ENCODE data around the gene RGS19.

RGS19 gene

GRCh38 chr20:64077876-64078551 lies 1.3 kb downstream of the RGS19 start:
- peak in 1 of 2 donors; percentile 37 for DNase-seq (ENCODE audit: extremely low read depth in 1 of 2, low read depth in 1 of 2)

GRCh38 chr20:64077541-64077875 lies 1.8 kb downstream of the RGS19 start:
- DNase-seq (ENCODE audit: extremely low read depth in 1 of 2, low read depth in 1 of 2) = no peak

- no peak for DNase-seq (ENCODE audit: extremely low read depth in 1 of 2, low read depth in 1 of 2)
These were observed 2.2 kb downstream of the RGS19 start for GRCh38 chr20:64077094-64077493.

GRCh38 chr20:64076061-64076997 lies 3.0 kb downstream of the RGS19 start:
- no peak for DNase-seq (ENCODE audit: extremely low read depth in 1 of 2, low read depth in 1 of 2)

- DNase-seq (ENCODE audit: extremely low read depth in 1 of 2, low read depth in 1 of 2) = no peak
These were observed 3.8 kb downstream of the RGS19 start for GRCh38 chr20:64075556-64075955.

GRCh38 chr20:64074963-64075362 lies 4.4 kb downstream of the RGS19 start:
- no peak for DNase-seq (ENCODE audit: extremely low read depth in 1 of 2, low read depth in 1 of 2)

- no peak for DNase-seq (ENCODE audit: extremely low read depth in 1 of 2, low read depth in 1 of 2)
These were observed 5.0 kb downstream of the RGS19 start for GRCh38 chr20:64074184-64074789.

GRCh38 chr20:64073476-64074183 lies 5.7 kb downstream of the RGS19 start:
- no peak for DNase-seq (ENCODE audit: extremely low read depth in 1 of 2, low read depth in 1 of 2)

GRCh38 chr20:64072498-64073063 lies 6.7 kb downstream of the RGS19 start:
- DNase-seq (ENCODE audit: extremely low read depth in 1 of 2, low read depth in 1 of 2) = no peak

- DNase-seq (ENCODE audit: extremely low read depth in 1 of 2, low read depth in 1 of 2) = no peak
These were observed 7.7 kb downstream of the RGS19 start for GRCh38 chr20:64071341-64072332.

GRCh38 chr20:64070244-64070993 lies 8.9 kb downstream of the RGS19 start:
- DNase-seq (ENCODE audit: extremely low read depth in 1 of 2, low read depth in 1 of 2) = no peak

GRCh38 chr20:64069614-64070243 lies 9.6 kb downstream of the RGS19 start:
- DNase-seq (ENCODE audit: extremely low read depth in 1 of 2, low read depth in 1 of 2) = no peak

GRCh38 chr20:64069209-64069613 lies 10.1 kb downstream of the RGS19 start:
- DNase-seq (ENCODE audit: extremely low read depth in 1 of 2, low read depth in 1 of 2) = no peak

GRCh38 chr20:64068386-64069208 lies 10.7 kb downstream of the RGS19 start:
- no peak for DNase-seq (ENCODE audit: extremely low read depth in 1 of 2, low read depth in 1 of 2)

GRCh38 chr20:64067733-64068307 lies 11.5 kb downstream of the RGS19 start:
- no peak for DNase-seq (ENCODE audit: extremely low read depth in 1 of 2, low read depth in 1 of 2)

- no peak for DNase-seq (ENCODE audit: extremely low read depth in 1 of 2, low read depth in 1 of 2)
These were observed 12.2 kb downstream of the RGS19 start for GRCh38 chr20:64067005-64067632.

GRCh38 chr20:64065974-64066343 lies 13.4 kb downstream of the RGS19 start:
- no peak for DNase-seq (ENCODE audit: extremely low read depth in 1 of 2, low read depth in 1 of 2)
